Fibroblast of villous mesenchyme (primary cell): Measurements from ENCODE around the gene TWSG1. TPM values are rescaled to one million over a fixed set of nuclear protein-coding genes. Genes with fewer than 3 reads are reported as not detected.

Source experiments
- DNase-seq: peaks from one replicate; pipeline ENCODE4 v3.0.0-alpha.2; 2010; ENCODE audit warnings: low read depth
- H3K4me3 ChIP-seq: 2 replicates; pipeline ENCODE4 v1.5.1; 2011; ENCODE audit warnings: low read depth, mild to moderate bottlenecking, low read length
- CTCF ChIP-seq: IDR thresholded peaks from 2 replicates; pipeline ENCODE4 v1.5.1; 2012; ENCODE audit warnings: low read depth, mild to moderate bottlenecking, low read length; ENCODE audit not compliant: insufficient read depth
- total RNA-seq: library from RNA; depleted of rRNA; stranded (reverse); fragments of >200 nt; gene quantifications from 2 replicates; pipeline ENCODE4 v1.2.3, GENCODE V29; 2012

TWSG1 gene
- total RNA-seq, 1 donor: 181 TPM

GRCh38 chr18:9343577-9343976, 9.0 kb downstream of the TWSG1 start:
- no peak for DNase-seq
- no peak overlapping the region for H3K4me3 ChIP-seq
- no peak for TF ChIP-seq CTCF

GRCh38 chr18:9346775-9347174, 12.2 kb downstream of the TWSG1 start:
- DNase-seq: no peak
- no peak overlapping the region for H3K4me3 ChIP-seq
- no peak for TF ChIP-seq CTCF

- H3K4me3 ChIP-seq: no peak overlapping the region
- TF ChIP-seq CTCF: no peak
- peak; percentile 40 for DNase-seq
Observed at GRCh38 chr18:9348079-9348671, 13.6 kb downstream of the TWSG1 start.

GRCh38 chr18:9348766-9349165, 14.2 kb downstream of the TWSG1 start:
- DNase-seq: peak; percentile 60
- no peak overlapping the region for H3K4me3 ChIP-seq
- no peak for TF ChIP-seq CTCF

- H3K4me3 ChIP-seq: no peak overlapping the region
- no peak for TF ChIP-seq CTCF
Observed at GRCh38 chr18:9353596-9353995, 19.0 kb downstream of the TWSG1 start.

GRCh38 chr18:9354256-9354655, 19.7 kb downstream of the TWSG1 start:
- no peak overlapping the region for H3K4me3 ChIP-seq
- TF ChIP-seq CTCF: no peak
- no peak for DNase-seq

More at GRCh38 chr18:9353596-9353995, 19.0 kb downstream of the TWSG1 start:
- no peak for DNase-seq

GRCh38 chr18:9356976-9357375, 22.4 kb downstream of the TWSG1 start:
- no peak overlapping the region for H3K4me3 ChIP-seq
- DNase-seq: no peak
- TF ChIP-seq CTCF: no peak
